Measurements from ENCODE around the gene RPL22. TPM values are rescaled to one million over a fixed set of nuclear protein-coding genes. Genes with fewer than 3 reads are reported as not detected.

The RPL22 gene
- total and polyA plus RNA-seq, 2 of the 13 experiments (the other 11 are each of a cell fraction or from before 2014, with no cell fraction given): 214 to 545 TPM

DNA sequence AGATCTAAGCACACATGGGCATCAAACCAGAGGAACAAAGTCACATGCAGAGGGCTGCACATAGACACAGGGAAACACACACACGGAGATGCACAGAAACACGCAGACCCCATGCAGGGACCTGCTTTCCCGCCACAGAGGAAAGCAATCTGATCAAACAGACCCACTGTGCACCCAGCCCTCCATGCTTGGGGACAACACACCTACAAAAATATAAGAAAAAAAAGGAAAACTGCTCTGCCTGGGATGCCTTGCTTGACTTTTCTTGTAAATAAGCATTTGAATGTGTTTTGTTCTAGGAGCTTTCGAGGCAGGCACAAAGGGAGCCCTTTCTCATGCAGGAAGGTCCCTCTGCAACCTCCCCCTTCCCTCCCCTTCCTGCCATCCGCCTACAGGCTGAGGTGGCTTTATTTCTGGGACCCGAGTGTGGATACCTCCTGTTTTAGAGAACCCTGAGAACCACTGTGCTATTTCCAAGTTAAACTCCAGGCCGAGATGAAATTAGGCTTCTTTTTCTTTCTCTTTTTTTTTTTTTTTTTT is 39.9 kb upstream of the RPL22 start:
- POLR2A ChIA-PET: interaction anchor here (1.0 kb wide), 1 partner anchor 15 kb away, joined by 3 read pairs; no protein-coding TSS in a partner anchor
- peak overlapping the region; percentile 70 for H3K4me2 ChIP-seq (ENCODE audit: low read depth, low read length)
- H3K27ac ChIP-seq (ENCODE audit: extremely low read length, insufficient read depth, low read length): no peak overlapping the region
- H3K9ac ChIP-seq (ENCODE audit: insufficient read depth, low read depth, low read length): no peak overlapping the region
- intact Hi-C loops (cut with micrococcal nuclease; ENCODE audit: unreplicated experiment): no loop called here
- 15% methylated on average over 7 of the region's 7 CpGs for WGBS (ENCODE audit: low lambda C conversion rate)
- no peak overlapping the region for H3K4me3 ChIP-seq (replicated peaks in 1 of 3; ENCODE audit: insufficient read depth in 1 of 3, low read depth in 2 of 3, low read length in 3 of 3)
- peaks cover 58% of the 10 kb centered on the region for H3K4me1 ChIP-seq (ENCODE audit: insufficient read depth, low read length)
- H2AFZ ChIP-seq (ENCODE audit: low read length): no peak overlapping the region
- in situ Hi-C loops (cut with HindIII; ENCODE audit: extremely low pct_ligation_motif_present, low pct_unique_long_range_greater_than_20kb): no loop called here
- peaks cover 9 to 25% of the 10 kb centered on the region in 2 experiments; a peak in 3 of 5 replicates for H3K27me3 ChIP-seq (ENCODE audit: control insufficient read depth in 1 of 2, insufficient read depth in 2 of 2, low read length in 2 of 2)
- H3K36me3 ChIP-seq (replicated peaks in 1 of 2; ENCODE audit: control insufficient read depth in 1 of 2, insufficient read depth in 2 of 2, low read length in 2 of 2): no peaks in the 10 kb centered on the region
- DNase-seq (ENCODE audit: low spot score) (no peak), ATAC-seq (no peak), FAIRE-seq (no peak)
- BruUV-seq (replicated peaks): no TSS peak
- H4K20me1 ChIP-seq (ENCODE audit: insufficient read depth, low read length): 0 out of 2 replicates have a peak, but pooled peaks cover 2% of the 10 kb centered on the region
- CTCF ChIA-PET (ENCODE audit: low intra/inter-chr PET ratio, low total read pairs): no interaction called here
- no peaks in the 10 kb centered on the region for H3K9me3 ChIP-seq (ENCODE audit: low read length)
- H3K79me2 ChIP-seq (ENCODE audit: insufficient read depth, low read length): peaks cover 11% of the 10 kb centered on the region
- no peak for TF ChIP-seq ZFX (CRISPR knock-in tag; IDR thresholded peaks at IDR 0.05; ENCODE audit: low read depth)
- TF ChIP-seq, protein P1, sequence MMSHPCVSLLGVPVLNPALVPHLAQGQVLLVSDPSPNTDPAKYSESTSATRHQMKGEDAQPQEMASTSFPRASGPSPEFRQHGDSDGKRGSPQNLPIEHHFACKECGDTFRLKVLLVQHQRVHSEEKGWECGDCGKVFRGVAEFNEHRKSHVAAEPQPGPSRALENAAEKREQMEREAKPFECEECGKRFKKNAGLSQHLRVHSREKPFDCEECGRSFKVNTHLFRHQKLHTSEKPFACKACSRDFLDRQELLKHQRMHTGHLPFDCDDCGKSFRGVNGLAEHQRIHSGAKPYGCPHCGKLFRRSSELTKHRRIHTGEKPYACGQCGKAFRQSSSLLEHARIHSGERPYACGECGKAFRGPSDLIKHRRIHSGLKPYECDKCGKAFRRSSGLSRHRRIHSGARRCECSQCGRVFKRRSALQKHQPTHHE (CRISPR knock-in tag; IDR thresholded peaks at IDR 0.05; ENCODE audit: borderline replicate concordance): no peak
- TF ChIP-seq SCMH1 (CRISPR knock-in tag; IDR thresholded peaks at IDR 0.05; ENCODE audit: borderline replicate concordance): no peak
- TF ChIP-seq RAD21 (CRISPR knock-in tag; IDR thresholded peaks at IDR 0.05): no peak
- no peak for TF ChIP-seq ZNF781 (CRISPR knock-in tag; IDR thresholded peaks at IDR 0.05; ENCODE audit: borderline replicate concordance, not compliant biosample characterization)
- TF ChIP-seq TCF12 (IDR thresholded peaks at IDR 0.05): no peak
- TF ChIP-seq TCF12 (CRISPR knock-in tag; IDR thresholded peaks at IDR 0.05): no peak
- no peak for TF ChIP-seq ZNF790 (CRISPR knock-in tag; IDR thresholded peaks at IDR 0.05; ENCODE audit: borderline replicate concordance)
- TF ChIP-seq ZNF652 (CRISPR knock-in tag; IDR thresholded peaks at IDR 0.05; ENCODE audit: borderline replicate concordance, low read depth): no peak
- TF ChIP-seq ZNF816 (CRISPR knock-in tag; IDR thresholded peaks at IDR 0.05; ENCODE audit: borderline replicate concordance): no peak
